NCI-H146 treated with DMSO at 0.1 percent for 48 hours (cell line): ENCODE results near the gene SLAIN2.
"Not testable (repeated sequence)": the region's sequence is repeated elsewhere in the genome, so short reads cannot be mapped to it uniquely, and the experiment has no call there.

Source experiments
- DNase-seq: peaks from one replicate; lab custom pipeline; 2025; ENCODE audit not compliant: unreplicated experiment; lab: John Stamatoyannopoulos, UW

The SLAIN2 gene

GRCh38 chr4:48432017-48432416 is 90.7 kb downstream of the SLAIN2 start:
- no peak for DNase-seq

GRCh38 chr4:48436318-48436717 is 95.0 kb downstream of the SLAIN2 start:
- DNase-seq, result no peak

GRCh38 chr4:48439988-48440387 is 98.7 kb downstream of the SLAIN2 start:
- DNase-seq, result no peak

- not testable (repeated sequence) for DNase-seq
Observed at GRCh38 chr4:48440914-48441313, 99.6 kb downstream of the SLAIN2 start.

GRCh38 chr4:48445704-48446103 is 104.4 kb downstream of the SLAIN2 start:
- no peak for DNase-seq

GRCh38 chr4:48446642-48447041 is 105.3 kb downstream of the SLAIN2 start:
- DNase-seq, result no peak

- no peak for DNase-seq
Observed at GRCh38 chr4:48449151-48449550, 107.8 kb downstream of the SLAIN2 start.

GRCh38 chr4:48450740-48451139 is 109.4 kb downstream of the SLAIN2 start:
- DNase-seq, result no peak

GRCh38 chr4:48451656-48452055 is 110.3 kb downstream of the SLAIN2 start:
- not testable (repeated sequence) for DNase-seq

GRCh38 chr4:48454591-48454990 is 113.3 kb downstream of the SLAIN2 start:
- no peak for DNase-seq

GRCh38 chr4:48461000-48461399 is 119.7 kb downstream of the SLAIN2 start:
- DNase-seq, result no peak

- no peak for DNase-seq
Observed at GRCh38 chr4:48462363-48462762, 121.0 kb downstream of the SLAIN2 start.

GRCh38 chr4:48467442-48467841 is 126.1 kb downstream of the SLAIN2 start:
- no peak for DNase-seq

- DNase-seq, result no peak
Observed at GRCh38 chr4:48467891-48468290, 126.6 kb downstream of the SLAIN2 start.

- no peak for DNase-seq
Observed at GRCh38 chr4:48470137-48470536, 128.8 kb downstream of the SLAIN2 start.

- DNase-seq, result no peak
Observed at GRCh38 chr4:48470570-48470969, 129.2 kb downstream of the SLAIN2 start.

- DNase-seq, result no peak
Observed at GRCh38 chr4:48472794-48473193, 131.5 kb downstream of the SLAIN2 start.

GRCh38 chr4:48475770-48476169 is 134.4 kb downstream of the SLAIN2 start:
- no peak for DNase-seq
